Stimulated activated CD8-positive, alpha-beta memory T cell treated with anti-CD3 and anti-CD28 coated beads, Interleukin-7, amount 100 ng/mL, for 4 hours (primary cell): ENCODE measurements around the gene CTNNA2.

ENCODE experiments used
- DNase-seq, 2 donors: peaks; one replicate each; pipeline ENCODE4 v3.0.0-alpha.2; 2020; ENCODE audit warnings: low read depth in 2 of 2

Gene CTNNA2

DNA sequence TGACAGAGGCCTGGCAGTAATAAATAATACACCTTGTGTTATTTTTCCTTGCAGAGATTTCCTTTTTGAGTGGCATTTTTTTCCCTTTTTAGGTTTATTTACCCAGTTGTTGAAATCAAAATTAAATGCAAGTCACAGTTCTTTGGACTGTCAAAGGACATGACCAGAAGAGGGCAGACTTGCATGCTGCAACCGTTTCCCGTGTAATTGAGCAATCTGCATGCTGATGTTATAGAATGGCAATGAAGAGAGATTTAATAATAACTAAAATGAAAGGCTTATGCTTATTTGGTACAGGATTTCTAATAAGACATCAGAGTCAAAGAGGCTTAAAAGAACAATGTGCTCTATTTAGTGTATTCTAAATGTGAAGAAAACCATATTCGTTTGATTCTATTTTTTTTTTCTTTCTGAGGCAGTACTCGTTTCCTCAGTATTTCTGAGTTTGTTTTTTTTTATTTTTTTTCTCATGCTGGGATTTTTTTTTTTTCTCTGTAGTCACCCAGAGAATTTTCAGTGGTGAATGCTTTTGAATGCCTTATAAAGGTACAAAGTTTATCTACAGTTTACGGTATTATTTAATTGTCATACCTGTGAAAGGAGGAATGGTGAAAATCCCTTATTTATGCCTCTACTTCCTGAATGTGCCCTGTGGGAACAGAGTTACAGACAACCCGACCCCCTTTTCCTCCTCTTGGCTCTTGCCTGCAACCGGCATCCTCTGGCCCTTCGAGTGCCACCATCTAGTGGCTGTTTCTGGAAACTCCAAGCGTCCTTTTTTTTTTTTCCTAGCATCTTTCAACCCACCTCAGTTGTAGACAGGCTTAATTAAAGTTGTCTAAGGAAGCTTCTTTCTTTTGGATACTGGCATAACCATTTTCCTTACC is 423.2 kb downstream of the CTNNA2 start:
- no peak for DNase-seq

DNA sequence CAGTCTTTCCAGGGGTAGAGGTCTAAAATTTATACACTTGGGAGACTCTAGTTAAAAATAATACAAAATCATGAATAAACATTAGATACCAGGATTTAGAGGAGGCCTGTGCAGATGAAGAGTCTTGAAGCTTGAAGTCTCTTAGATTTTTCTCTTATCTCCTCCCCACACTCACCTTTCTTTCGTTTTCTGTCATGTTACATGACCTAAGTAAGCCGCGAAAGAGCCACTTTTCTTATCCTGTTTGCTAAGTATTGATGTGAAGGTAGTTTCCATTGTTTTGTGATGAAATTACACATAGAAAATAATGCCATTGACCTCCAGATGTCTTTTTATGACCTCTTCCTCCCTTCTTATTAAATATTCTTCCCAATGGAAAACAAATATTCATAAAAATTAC is 423.9 kb downstream of the CTNNA2 start:
- no peak for DNase-seq

DNA sequence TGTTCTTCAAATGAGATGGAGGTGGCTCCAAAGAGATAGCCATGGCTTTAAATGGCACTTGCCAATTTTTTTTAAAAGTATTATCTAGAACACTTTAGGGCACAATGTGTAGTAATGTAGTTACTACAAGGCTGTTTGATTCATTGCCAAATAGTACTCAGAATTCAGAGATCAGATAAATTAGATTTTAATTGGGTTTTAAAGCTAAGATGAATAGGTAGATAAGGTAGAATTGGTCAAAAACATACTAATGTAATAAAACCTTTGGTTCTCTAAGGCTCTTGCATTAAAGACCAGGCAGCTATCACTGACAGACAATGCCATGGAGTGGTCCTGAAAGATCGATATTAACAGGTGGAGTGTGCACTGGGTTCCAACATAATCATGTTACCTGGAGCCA is 425.8 kb downstream of the CTNNA2 start:
- DNase-seq, result no peak

DNA sequence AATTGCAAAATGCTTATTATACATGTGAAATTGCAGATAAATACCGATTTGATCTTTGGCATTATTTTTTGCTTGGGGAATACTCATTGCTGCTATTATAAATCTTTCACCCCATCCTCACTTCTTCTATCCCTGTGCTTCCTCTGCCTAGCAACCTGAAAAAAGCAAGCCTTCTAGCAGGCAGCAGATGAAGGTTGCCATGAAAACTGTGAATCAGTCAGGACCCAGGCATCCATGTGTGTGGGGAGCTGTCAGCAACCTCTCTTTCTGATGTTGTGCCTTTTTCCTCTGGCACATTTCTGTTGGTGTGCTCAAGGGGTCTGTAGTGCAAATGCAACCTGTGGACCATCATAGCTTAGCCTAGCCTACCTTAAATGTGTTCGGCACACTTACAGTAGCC is 427.5 kb downstream of the CTNNA2 start:
- no peak for DNase-seq

DNA sequence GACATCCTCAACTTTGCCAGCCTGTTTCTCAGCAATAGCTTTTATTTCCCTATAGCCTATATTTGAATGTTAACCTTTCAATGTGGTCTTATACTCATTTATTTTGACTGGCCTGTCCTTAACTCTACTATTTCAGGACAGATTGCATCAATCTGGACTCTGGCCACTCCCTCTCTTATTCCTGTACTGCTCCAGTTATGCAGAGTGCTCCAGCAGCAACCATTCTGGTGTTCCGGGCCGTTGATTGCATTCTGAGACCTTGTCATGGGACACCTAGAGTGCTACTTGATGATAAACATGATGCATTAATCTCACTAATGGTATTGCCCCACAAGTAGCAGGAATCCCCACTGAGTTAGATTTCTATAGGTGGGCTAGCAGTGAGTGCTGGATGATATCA is 428.3 kb downstream of the CTNNA2 start:
- no peak for DNase-seq

DNA sequence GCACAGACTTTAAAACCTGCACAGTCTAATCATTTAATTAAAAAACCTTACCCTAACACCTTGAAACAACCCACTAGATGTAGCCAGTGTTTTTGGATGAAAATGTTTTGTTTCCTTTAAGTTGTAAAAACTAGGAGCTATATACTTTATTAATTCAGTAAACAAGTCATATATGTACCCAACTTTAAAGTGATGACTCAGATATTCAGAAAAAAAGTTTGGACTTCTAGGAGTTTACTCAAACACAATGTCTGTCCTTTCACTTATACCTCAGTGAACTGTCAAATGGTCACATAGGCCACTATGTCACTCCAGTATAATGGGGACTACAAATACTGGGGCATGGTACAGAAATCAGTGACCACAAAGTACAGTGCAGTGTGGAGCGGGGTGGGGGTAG is 431.4 kb downstream of the CTNNA2 start:
- no peak for DNase-seq

DNA sequence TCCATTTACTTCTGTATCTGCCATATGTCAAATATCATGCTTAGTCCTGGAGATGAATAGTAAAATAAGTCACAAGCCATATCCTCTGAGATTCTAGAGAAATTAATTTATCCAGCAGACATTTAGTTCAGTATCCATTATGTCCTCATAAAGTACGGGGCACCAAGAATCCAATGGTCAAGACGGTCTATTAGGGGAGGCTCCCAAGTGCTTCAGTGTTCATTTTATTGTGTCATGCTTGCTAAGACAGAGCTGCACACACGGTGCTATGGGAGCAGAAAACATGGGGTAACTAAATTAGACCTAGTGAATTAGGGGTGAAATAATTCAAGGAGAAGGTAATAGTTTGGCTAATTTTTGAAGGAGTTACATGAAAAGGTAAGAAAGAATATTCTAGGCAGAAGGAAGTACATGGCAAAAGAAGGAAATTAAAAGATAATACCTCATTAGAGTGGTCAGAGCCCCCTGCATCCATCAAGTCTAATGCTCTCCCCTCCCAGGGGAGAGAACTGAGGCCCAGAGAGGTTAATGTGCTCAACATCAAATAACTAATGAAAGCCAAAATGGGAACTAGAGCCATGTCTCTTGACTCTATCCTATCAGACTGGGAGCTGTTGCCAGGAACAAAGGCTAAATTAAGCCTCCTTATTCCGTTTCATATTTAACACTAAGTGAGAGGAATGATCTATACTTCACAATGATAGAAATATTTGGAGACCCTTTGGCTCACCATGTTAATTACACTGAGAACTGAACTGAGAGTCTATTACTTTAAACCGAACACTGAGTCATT is 433.0 kb downstream of the CTNNA2 start:
- no peak for DNase-seq

DNA sequence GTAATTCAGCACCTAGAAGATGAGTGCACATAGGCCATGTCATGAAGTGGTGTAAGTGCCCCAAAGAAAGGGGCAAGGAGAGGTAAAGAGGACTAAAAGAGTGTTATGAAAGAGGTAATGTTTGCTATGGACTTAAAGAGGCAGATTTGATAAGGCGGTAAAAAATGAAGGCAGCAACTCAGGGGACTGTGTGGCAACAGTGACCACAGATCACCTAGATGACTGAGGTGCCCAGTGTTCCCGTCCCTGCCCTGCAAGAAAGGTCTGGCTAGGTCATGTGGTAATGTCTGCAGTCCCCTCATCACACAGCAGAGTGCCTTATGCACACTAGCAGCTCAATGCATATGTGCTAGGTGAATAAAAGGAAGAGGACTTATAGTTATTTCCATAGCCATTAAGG is 434.9 kb downstream of the CTNNA2 start:
- no peak for DNase-seq

DNA sequence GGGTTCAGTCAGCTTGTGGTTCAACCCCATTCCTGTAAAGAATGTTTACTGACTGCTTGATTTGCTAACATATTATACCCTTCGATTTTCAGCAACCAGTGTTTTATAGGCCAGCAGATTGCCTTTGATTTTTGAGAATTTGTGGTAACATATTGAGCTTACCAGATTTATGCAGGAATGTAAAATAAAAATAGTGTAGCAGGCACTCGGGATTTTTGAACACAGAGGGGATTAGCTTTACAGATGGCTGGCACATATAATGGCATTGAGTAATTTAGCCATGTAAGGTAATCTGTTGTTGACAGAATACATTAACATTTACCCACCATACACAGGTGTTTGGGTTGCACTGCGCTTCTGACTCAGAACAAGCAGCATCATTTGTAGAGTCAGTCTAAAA is 437.7 kb downstream of the CTNNA2 start:
- no peak for DNase-seq

DNA sequence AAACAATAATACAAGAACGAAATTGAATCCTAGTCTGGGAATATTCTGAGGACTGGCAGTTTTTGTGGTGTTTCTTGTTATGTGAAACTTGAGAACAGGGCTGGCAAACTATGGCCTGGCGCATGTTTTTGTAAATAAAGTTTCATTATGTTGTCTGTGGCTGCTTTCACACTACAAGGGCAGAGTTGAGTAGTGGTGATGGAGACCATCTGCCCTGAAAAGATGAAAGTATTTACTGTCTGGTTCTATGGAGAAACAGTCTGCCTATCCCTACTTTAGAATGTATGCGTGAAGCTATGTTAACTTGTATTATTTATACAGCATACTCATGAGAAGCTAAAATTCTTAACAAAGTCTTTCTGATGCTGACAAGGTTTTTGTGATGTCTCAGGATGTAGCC is 439.8 kb downstream of the CTNNA2 start:
- DNase-seq, result no peak

DNA sequence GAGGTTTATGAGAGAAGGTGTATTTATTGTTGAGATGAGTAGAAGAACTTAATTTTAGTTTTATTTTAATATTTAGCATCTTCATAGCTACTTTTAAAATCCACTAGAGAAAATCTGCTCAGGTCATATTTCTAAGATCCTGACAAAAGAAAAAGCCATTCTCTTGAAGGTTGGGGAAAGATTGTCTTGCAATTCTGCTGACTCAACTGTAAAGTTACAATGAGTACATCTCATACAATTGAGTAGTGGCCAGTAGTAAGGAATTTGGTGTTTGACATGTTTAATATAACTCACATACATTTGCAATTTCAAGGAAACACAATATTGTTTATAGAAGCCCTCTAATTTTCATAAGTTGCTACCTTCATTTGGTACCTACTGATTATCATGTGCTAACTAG is 447.2 kb downstream of the CTNNA2 start:
- DNase-seq, result no peak

DNA sequence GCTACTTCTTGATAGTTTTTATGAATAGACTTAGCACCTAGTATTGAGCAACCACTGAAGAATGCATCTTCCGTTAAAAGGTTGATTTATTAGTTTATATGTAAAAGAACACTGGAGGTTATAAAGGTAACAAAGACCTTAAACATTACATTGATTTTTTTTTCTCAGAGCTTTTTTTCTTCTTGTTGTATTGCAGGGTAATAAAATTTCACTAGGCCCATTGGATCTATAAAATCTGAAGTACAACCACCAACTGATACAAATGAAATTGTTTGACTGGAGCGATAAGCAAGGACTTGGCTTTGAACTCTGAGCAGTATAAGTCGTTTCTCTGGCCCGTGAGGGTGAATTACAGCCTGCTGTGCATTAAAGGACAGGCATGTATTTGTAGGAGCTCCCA is 447.7 kb downstream of the CTNNA2 start:
- no peak for DNase-seq

DNA sequence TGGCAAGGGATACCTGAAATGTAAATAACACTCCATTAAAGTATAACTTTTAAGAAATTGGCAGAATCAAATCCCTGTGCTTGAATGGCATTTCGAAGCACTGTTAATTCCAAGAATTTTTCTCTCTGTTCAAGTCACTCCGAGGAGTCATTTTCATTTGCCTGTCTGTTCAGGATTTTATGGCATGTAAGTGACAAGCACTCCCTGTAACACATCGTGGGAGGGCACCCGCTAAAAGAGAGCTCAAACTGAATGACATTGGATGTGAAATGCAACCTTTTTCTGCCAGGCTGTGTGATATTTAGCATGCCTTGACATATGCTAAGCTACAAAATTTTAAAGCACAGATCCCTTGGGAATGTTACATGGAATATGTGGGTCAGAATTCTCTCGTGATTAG is 452.1 kb downstream of the CTNNA2 start:
- no peak for DNase-seq

DNA sequence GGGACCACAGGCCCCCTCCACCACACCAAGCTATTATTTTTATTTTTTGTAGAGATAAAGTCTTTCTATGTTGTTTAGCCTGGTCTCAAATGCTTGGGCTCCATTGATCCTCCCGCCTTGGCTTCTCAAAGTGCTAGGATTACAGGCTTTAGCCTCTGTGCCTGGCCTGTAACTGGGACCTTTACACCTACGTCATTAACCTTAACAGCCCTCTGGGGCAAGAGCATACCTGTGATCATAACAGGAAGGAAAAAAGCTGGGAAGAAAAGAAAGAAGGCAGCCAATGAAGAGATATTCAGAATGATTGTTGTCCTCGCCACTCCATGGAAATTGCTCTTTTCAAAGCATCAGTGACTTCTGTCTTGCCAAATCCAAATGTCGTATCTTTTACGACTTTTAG is 453.5 kb downstream of the CTNNA2 start:
- no peak for DNase-seq

DNA sequence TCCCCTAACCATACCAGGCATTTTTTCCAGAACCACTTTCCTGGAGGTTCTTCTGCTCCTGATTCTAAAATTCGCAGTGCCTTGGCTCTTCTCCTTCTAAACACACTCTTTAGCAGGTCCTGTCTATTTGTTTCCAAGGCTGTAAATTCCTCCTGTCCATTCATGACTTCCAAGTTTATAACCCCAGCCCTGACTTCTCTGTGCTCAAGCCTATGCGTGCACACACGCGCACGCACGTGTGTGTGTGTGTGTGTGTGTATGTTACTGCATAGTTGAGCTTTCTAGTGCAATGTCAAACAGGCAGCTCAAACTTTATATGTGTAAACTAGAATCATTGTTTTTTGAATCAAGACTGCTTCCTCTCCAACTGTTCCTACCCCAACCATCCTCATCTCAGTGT is 454.0 kb downstream of the CTNNA2 start:
- no peak for DNase-seq

DNA sequence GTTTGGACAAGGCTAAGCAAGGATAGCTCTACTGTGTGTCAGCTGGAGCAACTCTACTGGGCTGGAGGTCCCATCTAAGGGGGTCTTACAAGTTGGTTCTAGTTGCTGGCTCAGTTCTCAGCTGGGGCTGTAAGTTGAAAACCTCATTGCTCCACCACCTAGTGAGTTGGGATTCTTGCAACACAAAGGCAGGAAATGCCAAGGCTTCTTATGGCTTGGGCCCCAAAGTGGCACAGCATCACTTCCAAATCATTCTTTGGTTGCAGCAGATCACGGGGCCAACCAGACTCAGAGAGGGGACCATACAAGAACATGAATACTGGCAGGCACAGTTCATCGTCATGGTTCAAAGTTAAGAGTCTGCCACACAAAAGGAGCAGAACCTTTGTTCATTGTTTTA is 459.0 kb downstream of the CTNNA2 start:
- no peak for DNase-seq

DNA sequence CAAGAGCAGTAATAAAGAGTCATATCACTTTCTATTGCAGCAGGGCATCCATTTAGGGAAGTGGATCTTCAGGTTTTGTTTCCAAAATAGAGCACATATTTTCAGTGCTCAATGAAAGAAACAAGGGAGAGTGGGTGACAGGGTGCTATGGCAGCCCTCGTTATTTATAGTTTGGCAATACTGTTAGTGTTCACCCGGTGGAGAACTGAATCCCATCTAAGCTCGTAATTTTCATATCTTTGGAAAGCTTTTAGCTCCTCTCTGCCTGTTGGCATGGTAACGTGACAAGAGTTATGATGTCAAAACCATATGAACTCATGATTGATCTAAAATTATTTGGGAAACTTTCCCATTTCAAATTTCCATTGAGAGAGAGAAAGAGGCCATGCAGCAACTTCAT is 459.8 kb downstream of the CTNNA2 start:
- no peak for DNase-seq

DNA sequence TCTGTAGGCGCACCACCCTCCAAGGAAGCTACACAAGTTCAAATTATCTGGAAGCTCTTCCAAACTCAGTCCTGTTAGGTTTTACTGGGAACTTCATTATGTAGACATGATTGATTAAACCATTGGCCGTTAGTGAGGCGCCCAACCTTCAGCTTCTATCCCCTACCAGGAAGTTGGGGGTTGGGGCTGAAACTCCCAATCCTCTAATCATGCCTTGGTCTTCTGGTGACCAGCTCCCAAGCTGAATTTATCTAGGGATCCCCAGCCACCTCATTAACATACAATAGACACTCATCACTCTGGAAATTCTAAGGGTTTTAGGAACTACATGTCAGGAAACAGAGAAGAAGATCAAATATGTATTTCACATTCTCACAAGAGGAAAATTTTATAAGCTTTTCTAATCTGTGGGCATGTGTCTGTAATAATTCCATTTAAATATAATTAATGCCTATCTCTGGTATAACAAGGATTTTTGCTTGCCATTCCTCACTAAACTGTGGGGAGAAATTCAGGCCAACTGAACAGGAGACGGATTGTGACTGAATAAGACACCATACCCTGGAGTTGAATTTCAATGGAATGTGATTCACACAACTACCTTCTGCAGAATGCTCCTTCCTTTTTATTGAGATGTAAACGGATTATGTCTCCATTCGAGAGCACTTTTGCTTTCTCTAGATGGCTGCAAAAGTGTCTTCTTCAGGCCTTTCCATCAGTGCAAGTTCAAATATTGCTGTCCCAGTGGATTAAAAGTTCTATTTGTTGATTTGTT is 463.1 kb downstream of the CTNNA2 start:
- DNase-seq, result no peak

DNA sequence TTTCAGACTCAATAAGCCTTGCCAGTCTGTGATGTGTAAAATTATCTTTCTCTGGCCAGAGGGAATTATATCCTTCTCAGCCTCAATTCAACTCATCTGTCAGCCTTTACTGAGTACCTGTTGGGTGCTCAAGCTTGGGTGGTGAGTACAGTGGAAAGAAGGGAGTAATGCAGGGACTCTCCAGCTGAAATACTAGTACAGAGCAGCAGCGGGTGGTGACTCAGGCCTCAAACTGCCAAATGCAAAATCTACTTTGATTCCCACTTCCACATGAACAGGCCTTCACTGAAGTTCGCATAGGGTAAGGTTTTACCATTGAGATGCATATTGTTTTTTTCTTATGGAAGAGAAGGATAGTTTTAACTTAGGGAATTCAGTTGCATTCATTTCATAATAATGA is 464.9 kb downstream of the CTNNA2 start:
- DNase-seq, result no peak

DNA sequence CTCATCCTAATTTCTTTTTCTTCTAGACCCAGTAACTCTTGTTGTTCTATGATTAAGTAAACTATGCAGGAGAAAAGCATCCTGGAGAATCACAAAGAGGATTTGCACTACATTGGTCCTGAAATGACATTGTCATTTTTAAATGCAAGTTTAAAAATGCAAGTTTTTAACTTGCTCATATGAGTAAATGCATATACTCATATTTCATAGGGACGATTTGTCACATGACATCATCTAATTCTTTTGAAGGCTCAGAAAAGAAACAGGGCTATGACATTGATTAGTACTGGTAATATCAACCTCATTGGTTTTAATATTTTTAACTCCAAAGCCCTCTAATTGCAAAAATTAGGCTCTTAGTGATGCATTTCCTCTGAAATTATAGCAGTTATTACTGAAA is 467.3 kb downstream of the CTNNA2 start:
- DNase-seq, result no peak

DNA sequence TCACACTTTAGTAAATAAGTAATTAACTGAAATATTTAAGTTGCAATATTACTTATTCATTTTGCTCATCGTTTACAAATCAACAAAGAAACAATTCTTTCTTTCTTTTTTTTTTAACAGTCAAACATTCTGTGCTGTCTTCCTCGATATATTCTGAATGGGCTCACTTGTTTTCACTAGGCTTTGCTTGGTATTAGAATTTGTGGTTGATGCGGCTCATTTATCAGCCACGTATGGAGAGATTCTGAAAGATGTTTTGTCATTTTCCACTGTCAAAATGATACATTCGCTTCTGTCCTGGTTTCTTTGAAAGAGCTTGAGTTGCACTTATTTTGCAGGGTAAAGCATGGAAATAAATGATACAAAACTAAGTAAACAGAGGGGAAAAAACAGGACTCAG is 468.0 kb downstream of the CTNNA2 start:
- no peak for DNase-seq

DNA sequence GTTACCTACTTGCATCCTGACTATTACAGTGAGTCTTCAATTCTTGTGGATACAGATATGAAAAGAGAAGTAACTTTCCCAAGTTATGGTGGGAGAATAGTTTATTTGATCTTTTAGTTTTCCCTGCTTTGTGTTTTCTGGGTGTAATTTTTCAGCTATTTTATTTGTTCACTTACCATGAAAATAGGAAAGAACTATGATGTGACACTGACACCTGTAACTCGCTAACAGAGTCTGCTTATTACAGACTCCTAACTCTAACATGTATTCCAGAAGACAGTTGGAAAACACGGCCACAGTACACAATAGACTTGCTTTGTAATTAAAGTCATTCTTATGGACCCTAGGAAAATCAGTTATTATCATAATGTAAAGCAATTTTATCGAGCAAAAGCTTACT is 468.5 kb downstream of the CTNNA2 start:
- DNase-seq, result no peak

DNA sequence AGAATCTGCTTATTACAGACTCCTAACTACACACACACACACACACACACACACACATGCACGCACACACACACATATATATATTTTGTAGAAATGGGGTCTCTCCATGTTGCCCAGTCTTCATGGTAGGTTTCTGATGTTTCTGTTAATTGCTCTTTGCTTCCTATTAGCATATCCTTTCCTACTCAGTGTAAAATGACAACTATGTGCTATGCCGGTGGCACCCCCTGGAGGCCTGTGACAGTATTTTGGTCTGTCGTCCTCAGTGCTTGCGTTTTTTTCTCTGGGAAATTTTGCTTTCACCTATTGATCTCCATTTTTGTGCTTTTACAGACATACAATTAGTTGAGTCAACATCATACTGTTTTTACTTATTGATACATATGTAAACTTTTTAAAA is 469.6 kb downstream of the CTNNA2 start:
- DNase-seq, result no peak
